GM19238 (cell line): ENCODE data around the gene PTPN20.
"Not testable (repeated sequence)": the region's sequence is repeated elsewhere in the genome, so short reads cannot be mapped to it uniquely, and the experiment has no call there.

Experiments used
- DNase-seq: peaks from one replicate; pipeline ENCODE4 v3.0.0; 2011; ENCODE audit warnings: low spot score; ENCODE audit not compliant: insufficient read length

The PTPN20 gene

DNA sequence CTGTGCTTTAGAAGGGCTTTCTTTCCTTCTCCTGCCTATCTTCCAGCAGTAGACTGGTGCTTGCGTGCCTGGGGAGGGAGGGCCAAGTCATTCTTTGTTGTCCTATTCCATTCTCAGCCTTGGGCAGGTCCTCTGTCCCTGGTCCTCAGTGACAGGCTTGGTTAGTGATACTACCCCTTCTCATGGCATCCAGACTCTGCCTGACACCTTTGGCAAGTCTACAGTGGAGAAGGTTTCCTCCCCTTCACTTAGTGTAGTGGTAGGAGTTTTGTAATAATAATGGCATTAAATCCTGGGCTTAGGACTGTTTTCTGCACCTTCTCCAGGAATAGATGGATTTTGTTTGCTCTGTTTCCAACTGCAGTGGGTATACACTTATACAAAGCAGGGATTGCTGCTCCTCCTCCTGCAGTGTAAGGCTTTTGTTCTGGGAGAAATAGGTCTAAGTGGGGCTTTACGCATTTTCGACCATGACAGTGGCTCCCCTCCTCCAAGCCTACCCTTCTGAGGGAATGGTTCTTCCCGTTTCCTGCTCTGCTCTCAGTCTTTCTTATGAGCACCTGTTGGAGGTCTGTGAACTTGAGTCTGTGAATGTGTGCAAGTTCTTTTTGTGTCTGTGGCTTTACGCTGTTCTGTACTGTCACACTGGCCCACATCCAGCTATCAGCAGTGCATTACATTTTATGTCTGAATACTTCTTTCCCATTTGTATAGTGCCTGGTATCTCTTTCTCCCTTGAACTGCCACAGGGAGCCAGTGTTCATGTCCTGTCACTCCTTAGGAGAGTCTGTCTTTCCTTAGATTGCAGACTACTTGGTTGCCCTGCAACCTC lies 37.7 kb downstream of the PTPN20 start:
- DNase-seq, result not testable (repeated sequence)

DNA sequence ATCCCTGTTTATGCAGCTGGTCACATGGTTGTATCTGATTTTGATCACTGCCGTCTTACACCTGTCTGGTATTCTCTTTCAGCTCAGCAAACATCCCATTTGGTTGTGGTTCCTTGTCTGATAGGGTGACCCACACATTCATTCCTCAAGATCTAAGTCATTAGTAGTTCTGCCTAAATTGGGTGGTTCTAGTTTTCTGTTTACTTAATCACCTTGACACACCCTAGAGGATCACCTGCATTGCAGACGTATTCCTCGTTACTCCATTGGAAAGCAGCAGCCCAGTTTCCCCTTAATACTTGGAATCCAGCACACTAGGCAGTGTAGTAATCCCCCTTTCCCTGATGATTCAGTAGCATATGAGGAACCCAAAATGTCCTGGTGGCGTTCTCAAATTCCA lies 41.3 kb downstream of the PTPN20 start:
- DNase-seq, result not testable (repeated sequence)

DNA sequence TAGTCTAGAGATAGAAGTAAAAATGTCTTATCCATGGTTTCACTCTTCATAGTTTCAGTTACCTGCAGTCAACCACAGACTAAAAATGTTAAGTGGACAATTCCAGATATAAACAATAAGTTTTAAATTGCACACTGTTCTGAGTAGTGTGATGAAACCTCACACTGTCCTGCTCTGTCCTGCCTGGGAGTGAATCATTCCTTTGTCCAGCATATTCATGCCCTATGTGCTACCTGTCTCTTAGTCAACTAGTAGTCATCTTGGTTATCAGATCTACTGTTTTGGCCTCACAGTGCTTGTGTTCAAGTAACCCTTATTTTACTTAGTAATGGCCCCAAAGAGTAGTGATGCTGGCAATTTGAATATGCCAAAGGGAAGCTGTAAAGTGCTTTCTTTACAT lies 49.5 kb downstream of the PTPN20 start:
- not testable (repeated sequence) for DNase-seq

DNA sequence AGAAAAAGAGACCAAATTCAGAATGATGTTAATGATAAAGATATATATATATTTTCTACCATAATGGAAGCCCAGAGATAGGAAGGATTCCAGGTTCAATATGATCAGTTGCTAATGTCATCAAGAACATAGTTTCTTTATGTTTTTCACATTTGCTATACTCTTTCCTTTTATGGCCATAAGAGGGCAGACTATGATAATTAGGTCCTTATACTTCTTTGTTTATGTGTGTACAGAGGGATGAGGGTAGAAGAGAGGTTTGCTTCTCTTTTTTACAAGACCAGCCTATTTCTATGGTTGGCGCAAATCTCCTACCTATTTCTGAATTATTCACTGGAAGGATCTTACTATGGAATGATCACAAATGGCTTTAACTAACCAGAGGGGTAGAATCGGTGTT lies 52.1 kb downstream of the PTPN20 start:
- not testable (repeated sequence) for DNase-seq

DNA sequence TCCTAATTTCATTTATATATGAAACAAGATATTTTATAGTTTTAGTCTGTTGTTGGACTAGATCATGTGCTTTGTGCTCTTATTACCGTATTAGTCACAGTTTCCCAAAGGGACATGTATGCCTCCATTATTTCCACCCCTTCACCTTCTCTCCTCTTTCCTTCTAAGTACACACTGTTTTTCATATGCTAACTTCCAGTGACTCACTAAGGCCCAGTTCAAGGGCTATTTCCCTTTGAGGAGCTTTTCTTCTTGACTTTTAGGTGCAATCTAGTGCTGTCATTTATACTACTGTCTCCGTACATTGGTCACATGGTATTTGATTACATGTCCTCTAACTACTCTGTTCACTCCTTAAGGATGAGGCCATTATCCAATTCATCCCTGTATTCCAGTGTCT lies 55.8 kb downstream of the PTPN20 start:
- DNase-seq, result not testable (repeated sequence)

DNA sequence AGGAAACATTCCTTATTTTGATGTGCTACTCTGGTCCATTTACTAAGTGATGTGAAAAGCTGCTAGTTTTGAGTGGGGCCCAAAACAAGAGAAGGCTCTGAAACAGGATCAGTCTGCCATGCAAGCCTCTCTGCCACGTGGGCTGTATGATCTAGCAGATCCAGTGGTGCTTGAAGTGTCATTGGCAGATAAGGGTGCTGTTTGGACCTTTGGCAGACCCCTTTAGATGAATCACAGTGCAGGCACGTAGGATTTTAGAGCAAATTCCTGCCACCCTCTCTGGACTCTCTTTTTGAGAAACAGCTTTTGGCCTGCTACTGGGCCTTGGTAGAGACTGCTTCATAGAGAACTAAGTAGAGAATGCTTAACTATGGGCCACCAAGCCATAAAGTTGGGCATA lies 69.0 kb downstream of the PTPN20 start:
- not testable (repeated sequence) for DNase-seq

DNA sequence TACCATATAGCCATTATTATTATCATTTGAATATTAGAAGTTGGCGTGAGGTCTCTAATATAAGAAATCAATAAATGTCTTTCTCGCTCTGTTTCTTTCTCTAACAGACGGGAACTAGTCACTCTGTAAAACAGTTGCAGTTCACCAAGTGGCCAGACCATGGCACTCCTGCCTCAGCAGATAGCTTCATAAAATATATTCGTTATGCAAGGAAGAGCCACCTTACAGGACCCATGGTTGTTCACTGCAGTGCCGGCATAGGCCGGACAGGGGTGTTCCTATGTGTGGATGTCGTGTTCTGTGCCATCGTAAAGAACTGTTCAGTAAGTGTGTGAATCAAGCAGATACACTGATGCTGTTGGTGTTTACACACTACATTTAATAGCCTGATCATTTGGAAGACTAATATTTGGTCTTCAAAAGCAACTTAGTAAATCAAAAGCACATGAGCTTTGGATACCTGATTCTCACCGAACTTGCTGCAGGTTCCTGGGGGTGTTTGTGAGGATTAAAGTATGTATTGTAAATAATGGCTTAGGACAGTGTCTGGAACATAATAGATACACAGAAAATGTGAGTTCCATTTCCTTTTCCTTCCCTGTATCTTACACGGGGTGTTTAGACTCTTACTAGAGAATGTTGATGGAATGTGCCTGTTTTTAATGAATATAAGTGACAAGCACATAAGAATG lies 76.2 kb downstream of the PTPN20 start:
- not testable (repeated sequence) for DNase-seq

DNA sequence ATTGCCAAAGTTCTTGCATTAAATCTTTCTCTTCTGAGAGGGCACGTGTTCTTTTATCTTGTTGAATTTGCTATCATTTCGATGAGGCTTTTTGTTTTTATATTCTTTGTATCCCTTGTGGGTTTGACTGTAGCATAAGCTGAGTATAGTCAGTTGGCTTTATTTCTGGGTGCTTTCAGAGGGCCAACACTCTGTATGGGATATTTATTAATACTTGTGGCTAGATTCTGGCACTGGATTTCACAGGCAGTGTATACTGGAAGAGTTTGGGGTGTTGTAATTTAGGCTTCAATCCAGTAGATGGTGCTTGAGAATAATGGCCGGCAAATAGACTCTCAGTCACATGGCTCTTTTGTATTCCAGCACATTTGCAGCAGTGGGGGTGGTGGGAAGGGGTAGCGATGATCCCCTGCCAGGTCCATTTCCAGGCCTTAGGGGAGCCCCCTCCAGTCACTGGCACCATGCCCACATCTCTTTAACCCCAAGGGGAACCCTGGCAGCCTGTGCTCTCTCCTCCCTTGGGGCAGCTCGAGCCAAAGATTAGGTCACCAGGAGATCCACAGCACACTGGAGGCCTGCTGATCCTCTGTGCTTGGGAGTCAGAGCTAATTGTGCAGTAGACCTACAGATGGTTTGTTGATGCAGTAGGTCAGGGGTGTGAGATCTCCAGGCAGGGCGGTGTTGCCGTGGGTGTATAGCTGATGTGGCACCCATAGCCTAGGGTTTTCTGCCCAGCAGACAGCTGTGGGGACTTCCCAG lies 81.8 kb downstream of the PTPN20 start:
- DNase-seq, result no peak

DNA sequence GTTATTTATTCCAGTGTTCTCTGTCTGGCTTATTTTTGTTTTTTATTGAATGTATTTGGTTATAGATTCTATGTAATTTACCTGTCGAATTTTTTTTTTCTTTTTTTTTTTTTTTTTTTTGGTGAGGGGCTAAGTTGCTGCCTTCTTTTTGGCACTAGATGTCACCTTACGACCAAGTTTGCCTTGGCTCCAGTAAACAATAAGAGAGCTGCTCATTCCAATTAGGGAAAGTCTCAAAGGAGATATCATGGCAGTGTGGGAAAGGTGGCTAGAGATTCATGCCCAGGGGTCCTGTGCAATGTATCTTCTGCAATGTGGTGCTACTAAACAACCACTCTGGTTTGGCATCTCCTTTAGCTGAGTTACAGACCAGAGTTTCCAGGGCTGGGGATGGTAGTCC lies 84.0 kb downstream of the PTPN20 start:
- DNase-seq, result no peak

DNA sequence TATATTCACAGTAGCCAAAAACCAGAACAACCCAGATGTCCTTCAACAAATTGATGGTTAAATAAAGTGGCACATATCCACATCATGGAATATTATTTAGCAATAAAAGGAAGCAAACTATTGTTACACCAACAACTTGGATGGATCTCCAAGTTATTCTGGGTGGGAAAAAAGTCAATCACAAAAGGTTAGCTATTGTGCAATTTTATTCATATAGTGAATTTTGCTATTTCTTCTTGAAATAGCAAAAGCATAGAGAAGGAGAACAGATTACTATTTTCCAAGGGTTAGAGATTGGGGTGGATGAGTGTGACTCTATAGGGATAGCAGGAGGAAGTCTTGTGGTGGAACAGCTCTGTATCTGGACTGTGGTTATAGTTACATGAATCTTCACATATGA lies 87.0 kb downstream of the PTPN20 start:
- DNase-seq, result no peak

DNA sequence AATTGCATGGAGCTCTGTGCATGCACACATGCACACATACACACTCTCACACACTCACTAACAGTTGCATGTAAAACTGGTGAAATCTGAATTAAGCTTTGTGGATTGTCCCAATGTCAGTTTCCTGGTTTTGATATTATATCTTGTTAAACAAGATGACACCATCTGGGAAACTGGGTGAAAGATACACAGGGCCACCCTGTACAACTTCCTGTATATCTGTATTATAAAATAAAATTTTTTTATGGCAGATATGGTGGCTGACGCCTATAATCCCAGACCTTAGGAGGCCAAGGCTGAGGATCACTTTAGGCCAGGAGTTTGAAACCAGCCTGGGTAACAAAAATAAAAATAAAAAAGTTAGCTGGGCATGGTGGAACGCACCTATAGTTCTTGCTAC lies 87.4 kb downstream of the PTPN20 start:
- DNase-seq, result no peak

DNA sequence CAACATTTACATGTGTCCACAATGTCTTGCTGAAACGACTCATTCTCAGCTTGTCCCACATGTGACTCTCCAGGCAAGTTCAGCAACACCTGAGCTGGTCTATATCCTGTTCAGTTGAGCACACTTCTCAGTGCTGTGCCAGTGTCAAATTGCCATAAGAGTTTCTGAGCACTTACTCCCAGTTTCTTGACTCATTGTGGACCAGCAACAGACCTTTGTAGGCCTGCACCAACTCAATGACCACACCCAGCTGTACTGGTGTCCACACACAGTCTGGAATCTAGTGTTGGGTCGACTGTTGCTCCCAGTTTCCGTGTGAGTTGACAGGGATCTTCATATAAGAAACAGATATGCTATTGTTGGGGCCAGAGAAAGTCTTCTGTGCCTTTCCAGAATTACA lies 88.0 kb downstream of the PTPN20 start:
- no peak for DNase-seq

DNA sequence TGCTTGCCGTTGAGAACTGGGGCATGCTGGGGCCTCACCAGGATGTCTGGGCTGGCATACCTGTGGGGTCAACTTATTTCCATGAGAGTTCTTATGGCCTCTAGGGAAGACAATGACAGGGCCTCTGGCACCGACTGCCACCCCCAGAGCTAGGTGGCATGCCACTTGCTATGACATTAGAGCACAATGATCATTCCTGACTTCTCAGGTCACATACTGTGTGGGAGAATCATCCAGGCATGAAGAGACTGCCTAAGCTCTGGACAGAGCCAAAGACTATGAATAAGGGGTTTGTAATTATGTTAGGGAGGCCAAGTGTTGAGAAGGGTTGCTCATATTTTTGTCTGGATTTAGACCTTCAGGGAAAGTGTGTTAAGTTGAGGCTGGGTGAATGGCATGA lies 97.5 kb downstream of the PTPN20 start:
- no peak for DNase-seq

DNA sequence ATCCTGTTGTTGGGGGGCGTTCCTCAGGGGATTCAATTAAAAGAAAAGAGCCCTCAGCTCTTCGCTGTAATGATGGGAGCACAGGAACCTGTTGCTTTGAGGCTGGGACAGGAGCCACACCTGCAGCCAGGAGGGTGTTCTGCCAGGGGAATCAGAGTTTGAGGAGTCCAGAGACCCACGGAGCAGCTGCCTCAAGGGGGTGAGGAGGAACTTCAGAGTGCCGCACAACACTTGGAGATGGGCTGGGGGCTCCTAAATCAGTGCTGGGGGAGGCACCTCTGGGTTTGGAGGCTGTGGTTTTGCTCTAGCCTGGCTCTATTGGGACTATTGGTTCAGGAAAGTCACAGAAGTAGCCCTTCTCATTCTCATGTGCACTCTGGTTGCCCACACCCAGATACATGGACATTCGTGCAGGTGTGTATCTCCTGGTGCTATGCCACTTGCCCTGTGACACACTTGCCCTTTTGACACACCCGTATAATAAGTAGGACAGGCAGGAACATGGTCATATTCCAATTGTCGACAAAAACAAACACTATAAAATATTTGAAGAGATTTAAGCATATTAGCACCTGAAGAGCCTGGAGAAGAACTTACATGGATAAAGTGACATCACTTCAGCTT lies 98.1 kb downstream of the PTPN20 start:
- no peak for DNase-seq

DNA sequence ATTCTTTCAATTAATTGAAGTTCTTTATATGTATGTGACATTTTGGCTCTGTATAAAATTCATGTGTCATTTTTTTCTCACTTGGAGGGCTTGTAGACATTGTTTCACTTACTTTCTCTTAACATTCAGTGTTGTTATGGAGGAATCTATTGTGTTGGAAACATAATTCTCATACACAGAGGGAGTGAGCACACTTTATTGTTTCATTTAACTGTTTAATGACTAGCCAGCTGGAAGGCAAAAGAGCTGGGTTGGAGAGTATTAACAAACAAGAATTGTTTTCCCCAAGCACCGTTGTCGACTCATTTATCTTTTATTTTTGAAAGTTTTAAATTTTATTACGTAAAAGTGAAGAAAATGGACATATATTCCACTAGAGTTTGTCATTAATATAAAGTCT lies 98.8 kb downstream of the PTPN20 start:
- DNase-seq, result no peak

DNA sequence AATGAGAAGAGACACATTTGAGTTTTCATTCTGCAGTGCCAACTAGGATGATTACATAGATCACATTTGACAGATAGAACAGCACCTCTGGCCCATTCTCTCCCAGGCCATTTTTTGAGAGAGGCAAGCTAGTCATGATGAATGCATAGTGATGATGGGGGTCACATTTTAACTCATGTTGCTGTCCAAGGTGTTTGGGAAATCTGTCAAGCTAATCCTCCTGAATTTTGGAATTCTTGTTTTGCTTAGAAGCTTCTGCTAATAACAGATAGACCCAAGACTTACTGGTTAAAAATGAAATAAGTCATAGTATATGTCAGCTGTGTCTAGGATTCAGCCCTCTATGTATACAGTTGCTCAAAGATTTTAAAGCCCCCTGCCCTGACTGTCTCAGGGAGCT lies 101.0 kb downstream of the PTPN20 start:
- no peak for DNase-seq

DNA sequence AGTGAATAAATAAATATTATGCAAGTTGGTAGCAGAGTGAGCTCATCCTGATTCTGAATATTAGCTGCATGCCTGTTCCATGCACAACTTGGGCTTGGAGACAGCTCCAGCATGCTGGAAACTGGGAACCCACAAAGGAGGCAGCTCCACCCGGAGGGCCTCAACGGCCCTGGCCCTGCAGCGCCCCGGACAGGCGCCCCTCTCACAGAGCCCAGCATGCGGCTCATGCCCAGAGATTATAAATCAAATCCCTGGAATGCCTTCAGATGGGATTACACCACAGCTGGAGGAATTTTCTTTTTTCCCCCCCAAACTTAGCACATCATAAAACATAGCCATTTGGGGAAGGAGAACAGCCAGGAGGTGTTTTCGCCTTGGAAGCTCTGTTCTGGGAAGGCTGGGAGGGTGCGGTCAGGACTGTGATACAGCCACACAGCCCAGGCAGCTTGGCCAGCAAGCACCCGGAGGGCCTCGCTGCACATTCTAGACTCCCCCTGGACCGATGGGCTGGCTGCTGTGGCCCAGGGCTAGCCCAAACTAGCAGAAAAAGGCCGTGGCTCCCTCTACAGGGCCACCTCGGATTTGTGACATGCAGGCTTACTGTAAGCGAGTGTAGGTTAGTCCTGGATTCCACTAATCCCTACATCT lies 102.4 kb downstream of the PTPN20 start:
- DNase-seq, result no peak

DNA sequence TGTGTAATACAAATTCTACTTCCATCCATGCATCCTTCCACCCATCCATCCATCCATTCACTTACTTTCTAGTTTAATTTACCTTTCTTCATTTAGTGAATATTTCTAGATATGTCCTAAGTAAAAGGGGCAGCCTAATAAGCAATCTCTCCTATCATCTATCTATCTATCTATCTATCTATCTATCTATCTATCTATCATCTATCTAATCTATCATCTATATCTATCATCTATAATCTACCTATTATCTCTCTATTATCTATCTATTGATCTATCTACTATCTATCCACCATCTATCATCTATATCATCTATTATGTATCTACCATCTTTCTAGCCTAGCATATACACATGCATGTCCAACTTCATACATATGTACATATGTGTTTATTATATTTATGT lies 104.2 kb downstream of the PTPN20 start:
- no peak for DNase-seq

DNA sequence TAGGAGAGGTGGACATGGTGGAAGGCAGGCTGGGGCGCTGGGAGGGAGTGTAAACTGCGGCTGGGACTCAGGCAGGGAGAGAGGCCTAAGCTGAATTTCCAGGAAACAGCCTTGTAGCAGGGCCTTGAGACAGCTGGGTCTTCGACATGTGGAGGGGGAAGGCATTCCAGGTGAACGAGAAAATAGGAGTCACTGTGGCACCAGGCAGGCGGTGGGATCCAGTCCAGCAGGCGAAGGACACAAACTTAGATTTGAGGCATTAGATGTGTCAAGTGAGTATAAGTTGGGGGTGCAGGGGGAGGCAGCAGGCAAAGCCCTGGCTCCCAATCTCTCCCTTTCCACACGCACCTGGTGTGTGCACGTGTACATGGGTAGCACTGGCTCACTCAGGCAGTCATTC lies 105.3 kb downstream of the PTPN20 start:
- no peak for DNase-seq

DNA sequence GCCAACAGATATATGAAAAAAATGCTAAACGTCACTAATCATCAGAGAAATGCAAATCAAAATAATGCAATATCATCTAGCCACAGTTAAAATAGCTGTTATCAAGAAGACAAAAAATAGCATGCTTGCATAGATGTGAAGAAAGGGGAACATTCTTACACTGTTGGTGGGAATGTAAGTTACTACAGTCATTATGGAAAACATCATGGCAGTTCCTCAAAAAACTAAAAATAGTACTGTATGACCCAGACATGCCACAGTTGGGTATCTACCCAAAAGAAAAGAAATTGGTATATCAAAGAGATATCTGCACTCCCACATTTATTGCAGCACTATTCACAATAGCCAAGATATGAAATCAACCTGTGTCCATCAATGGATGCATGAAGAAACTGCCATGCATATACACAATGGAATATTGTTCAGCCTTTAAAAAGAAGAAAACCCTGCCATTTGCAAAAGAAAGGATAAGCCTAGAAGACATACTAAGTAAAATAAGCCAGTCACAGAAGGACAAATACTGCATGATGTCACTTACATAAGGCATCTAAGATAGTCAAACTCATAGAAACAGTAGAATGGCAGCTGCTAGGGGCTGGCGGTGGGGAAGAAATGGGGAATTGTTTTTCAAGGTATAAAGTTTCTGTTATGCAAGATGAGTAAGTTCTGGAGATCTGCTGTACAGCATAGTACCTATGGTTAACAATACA lies 107.0 kb downstream of the PTPN20 start:
- no peak for DNase-seq
